Measurements from ENCODE around the gene TIMM10B.
"Not testable (repeated sequence)": the region's sequence is repeated elsewhere in the genome, so short reads cannot be mapped to it uniquely, and the experiment has no call there.

The TIMM10B gene

DNA sequence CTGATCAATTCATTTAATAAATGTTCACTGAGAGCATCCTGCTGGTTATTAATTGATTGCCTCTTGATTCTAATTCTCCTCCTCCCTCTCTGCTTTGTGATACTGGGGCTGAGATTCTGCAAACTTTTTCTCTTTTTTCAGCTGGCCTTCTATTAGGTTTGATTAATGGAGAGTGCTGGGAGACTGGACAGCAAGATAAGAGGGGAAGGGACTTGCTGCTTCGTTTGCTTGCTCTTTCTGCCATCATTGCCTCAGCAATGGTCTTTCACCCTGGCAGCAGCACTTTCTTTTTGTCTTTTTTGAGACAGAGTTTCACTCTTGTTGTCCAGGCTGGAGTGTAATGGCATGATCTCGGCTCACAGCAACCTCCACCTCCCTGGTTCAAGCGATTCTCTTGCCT is 22.9 kb downstream of the TIMM10B start:
- DNase-seq (ENCODE audit: insufficient read length, low spot score) (no peak), FAIRE-seq (no peak)
- TF ChIP-seq, protein P1, sequence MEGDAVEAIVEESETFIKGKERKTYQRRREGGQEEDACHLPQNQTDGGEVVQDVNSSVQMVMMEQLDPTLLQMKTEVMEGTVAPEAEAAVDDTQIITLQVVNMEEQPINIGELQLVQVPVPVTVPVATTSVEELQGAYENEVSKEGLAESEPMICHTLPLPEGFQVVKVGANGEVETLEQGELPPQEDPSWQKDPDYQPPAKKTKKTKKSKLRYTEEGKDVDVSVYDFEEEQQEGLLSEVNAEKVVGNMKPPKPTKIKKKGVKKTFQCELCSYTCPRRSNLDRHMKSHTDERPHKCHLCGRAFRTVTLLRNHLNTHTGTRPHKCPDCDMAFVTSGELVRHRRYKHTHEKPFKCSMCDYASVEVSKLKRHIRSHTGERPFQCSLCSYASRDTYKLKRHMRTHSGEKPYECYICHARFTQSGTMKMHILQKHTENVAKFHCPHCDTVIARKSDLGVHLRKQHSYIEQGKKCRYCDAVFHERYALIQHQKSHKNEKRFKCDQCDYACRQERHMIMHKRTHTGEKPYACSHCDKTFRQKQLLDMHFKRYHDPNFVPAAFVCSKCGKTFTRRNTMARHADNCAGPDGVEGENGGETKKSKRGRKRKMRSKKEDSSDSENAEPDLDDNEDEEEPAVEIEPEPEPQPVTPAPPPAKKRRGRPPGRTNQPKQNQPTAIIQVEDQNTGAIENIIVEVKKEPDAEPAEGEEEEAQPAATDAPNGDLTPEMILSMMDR (IDR thresholded peaks at IDR 0.05; ENCODE audit: insufficient read depth, missing control alignments), result no peak

DNA sequence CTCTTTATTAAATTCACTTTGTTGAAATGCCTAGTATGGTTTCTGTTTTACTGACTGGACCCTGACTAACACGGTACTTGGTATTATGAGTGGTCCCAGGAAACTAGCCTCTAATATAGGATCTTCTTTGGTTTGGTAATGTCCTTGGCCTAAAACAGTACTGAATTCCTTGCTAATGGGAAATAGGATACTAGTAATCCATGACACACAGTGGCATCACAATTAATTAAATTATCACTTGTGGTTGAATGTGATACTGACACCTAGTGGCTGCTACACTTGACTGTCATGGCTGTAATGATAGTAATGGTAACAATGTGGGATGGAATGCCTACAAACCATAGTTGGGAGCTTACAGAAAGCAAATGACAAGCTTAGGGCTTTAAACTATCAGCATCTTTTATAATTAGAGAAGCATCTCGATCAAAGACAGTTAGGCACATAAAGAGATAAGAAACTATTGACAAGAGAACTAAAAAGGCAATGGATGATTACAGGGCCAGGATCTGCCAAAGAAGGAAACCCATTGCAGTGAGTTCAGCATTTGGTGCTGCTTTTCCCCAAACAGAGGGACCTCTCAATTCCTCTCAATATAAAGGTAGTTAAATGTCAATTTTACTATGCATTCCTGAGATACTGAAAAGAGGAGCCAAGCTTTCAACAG is 24.4 kb downstream of the TIMM10B start:
- DNase-seq (ENCODE audit: insufficient read length, low spot score) (no peak), FAIRE-seq (no peak)
- TF ChIP-seq, protein P1 (IDR thresholded peaks at IDR 0.05; ENCODE audit: insufficient read depth, missing control alignments), result peak; percentile 76

DNA sequence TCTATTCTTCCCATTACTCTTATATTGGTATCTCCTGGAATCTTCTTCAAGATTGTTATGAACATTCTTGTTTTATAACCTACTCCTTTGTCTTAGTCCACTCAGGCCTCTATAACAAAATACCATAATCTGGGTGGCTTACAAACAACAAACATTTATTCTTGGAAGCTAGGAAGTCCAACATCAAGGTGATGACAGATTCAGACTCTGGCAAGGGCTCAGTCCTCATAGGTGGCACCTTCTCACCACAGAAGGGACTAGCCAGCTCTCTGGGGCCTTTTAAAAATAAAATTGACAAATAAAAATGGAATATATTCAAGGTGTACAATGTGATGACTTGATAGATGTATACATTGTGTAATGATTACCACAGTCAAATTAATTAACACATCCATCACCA is 35.6 kb downstream of the TIMM10B start:
- no peak for FAIRE-seq
- TF ChIP-seq, protein P1 (IDR thresholded peaks at IDR 0.05; ENCODE audit: insufficient read depth, missing control alignments), result no peak
- DNase-seq (ENCODE audit: insufficient read length, low spot score), result no peak

DNA sequence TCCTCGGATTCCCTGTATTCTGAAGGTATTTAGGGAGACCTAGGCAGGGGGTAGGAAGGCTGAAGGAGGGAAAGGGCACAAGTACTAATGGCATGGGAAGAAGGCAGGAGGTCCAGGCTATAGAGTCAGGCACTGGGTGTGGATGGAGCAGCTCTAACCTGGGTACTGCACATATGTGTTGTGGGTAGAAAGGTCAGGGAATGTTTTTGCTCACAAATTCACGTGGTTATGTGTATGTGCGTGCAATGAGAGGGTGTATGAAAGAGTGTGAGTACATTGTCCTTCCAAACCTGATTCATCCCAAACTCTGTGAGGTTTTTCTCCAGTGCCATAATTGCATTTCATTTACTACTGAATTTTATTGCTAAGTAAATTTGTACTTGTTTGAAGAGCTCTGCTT is 39.0 kb downstream of the TIMM10B start:
- FAIRE-seq (no peak), DNase-seq (ENCODE audit: insufficient read length, low spot score) (no peak)
- TF ChIP-seq, protein P1 (IDR thresholded peaks at IDR 0.05; ENCODE audit: insufficient read depth, missing control alignments), result no peak

DNA sequence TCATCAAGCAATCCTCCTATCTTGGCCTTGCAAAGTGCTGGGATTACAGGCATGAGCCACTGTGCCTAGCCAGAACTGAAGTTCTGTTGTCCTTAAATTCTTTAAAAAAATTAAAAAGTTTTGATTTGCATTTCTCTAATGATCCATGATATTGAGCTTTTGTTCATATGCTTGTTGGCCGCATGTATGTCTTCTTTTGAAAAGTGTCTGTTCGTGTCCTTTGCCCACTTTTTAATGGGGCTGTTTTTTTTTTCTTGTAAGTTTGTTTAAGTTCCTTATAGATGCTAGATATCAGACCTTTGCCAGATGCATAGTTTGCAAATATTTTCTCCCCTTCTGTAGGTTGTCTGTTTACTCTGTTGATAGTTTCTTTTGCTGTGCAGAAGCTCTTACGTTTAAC is 40.6 kb downstream of the TIMM10B start:
- not testable (repeated sequence) for FAIRE-seq; DNase-seq (ENCODE audit: insufficient read length, low spot score)

DNA sequence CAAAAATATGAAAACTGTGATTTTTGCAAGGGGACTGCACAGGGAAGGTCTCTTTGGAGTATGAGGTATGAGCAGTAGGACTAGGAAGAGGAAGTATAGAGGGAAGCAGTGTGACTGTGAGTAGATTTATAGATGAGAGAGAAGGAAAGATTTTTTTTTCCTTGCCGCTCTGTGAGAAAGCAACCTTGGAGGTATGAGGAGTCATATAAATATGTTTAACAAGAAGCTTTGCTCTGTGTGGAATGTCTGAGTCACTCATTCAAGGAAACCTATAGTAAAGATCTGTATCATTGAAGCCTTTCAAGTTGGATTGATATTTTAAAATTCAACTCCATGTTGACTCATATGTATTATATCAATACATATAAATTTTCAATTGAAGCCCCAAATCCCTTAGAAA is 42.0 kb downstream of the TIMM10B start:
- FAIRE-seq, result no peak
- no peak for DNase-seq (ENCODE audit: insufficient read length, low spot score)
- TF ChIP-seq, protein P1 (IDR thresholded peaks at IDR 0.05; ENCODE audit: insufficient read depth, missing control alignments), result no peak

DNA sequence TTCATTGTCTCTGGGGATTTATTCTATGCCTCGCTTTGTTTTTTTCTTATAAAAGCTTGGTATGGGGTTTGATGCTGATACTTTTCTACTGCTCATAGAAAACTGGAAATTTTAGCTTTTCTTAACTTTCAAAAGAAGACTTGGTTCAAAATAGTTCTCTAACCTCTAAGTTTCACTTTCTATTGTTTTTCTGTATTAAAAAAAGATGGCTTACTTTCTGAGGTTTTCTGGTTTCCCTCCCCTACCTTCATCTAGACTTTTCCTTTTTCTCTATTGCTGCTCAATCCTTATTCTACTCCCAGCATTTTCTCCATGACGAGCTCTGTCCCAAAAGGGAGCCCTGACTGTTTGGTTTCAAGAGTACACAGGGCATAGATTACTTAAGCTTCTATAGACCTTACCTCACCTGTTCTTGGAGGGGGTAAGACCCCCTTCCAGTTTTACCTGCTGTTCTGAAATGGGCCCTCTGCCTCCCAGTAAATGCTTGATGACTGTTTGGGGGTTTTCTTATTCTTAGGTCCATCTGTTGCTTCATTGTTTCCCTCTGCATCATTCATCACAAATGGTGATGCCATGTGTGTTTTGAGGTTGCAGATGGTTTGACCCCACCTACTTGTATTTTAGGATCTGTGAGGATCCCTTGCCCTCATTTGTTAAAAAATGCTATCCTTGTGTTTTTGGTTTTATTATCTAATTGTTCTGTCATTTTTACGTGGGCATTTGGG is 45.3 kb downstream of the TIMM10B start:
- TF ChIP-seq, protein P1 (IDR thresholded peaks at IDR 0.05; ENCODE audit: insufficient read depth, missing control alignments), result no peak
- no peak for DNase-seq (ENCODE audit: insufficient read length, low spot score)
- FAIRE-seq, result no peak
